ENCODE measurements around the gene ANXA11. TPM values are rescaled to one million over a fixed set of nuclear protein-coding genes. Genes with fewer than 3 reads are reported as not detected.
A peak's percentile ranks its signal among the peaks of the same experiment; 100 is the strongest.
"Not testable (repeated sequence)": the region's sequence is repeated elsewhere in the genome, so short reads cannot be mapped to it uniquely, and the experiment has no call there.

The ANXA11 gene
- polyA plus RNA-seq, 2 donors, result 155 to 287 TPM

GRCh38 chr10:80154978-80155695, 50.2 kb downstream of the ANXA11 start:
- Histone ChIP-seq H3K9me3 (ENCODE audit: control insufficient read depth in 2 of 2, insufficient read depth in 1 of 2, low read depth in 1 of 2, low read length in 1 of 2) (no peaks in the 10 kb centered on the region), H3K4me3 (ENCODE audit: low read depth in 1 of 2, low read length in 2 of 2) (no peak overlapping the region), H3K36me3 (ENCODE audit: control insufficient read depth in 2 of 2, insufficient read depth in 2 of 2, low read length in 1 of 2) (peaks cover 20 to 54% of the 10 kb centered on the region in 2 donors), H3K4me1 (ENCODE audit: control insufficient read depth in 2 of 2, insufficient read depth in 2 of 2, low read length in 1 of 2) (peaks cover 2 to 30% of the 10 kb centered on the region in 2 donors), H3K27ac (ENCODE audit: low read depth in 2 of 2, low read length in 1 of 2) (peak overlapping the region; percentile 71 to 89), H3K27me3 (ENCODE audit: control insufficient read depth in 1 of 2, insufficient read depth in 2 of 2, low read length in 2 of 2) (no peaks in the 10 kb centered on the region)
- 39 to 55% methylated on average over 10 of the region's 10 CpGs for WGBS, 2 donors

- H3K27me3 ChIP-seq (ENCODE audit: control insufficient read depth in 1 of 2, insufficient read depth in 2 of 2, low read length in 2 of 2), result no peaks in the 10 kb centered on the region
- H3K9me3 ChIP-seq (ENCODE audit: control insufficient read depth in 2 of 2, insufficient read depth in 1 of 2, low read depth in 1 of 2, low read length in 1 of 2), result no peaks in the 10 kb centered on the region
- 56 to 81% methylated on average over 5 of the region's 5 CpGs for WGBS, 2 donors
- H3K36me3 ChIP-seq (ENCODE audit: control insufficient read depth in 2 of 2, insufficient read depth in 2 of 2, low read length in 1 of 2), result peaks cover 20 to 51% of the 10 kb centered on the region in 2 donors
- peak overlapping the region; percentile 71 to 85 for H3K27ac ChIP-seq (ENCODE audit: low read depth in 2 of 2, low read length in 1 of 2)
- H3K4me1 ChIP-seq (ENCODE audit: control insufficient read depth in 2 of 2, insufficient read depth in 2 of 2, low read length in 1 of 2), result peaks cover 2 to 27% of the 10 kb centered on the region in 2 donors
- H3K4me3 ChIP-seq (ENCODE audit: low read depth in 1 of 2, low read length in 2 of 2), result no peak overlapping the region
These were observed 50.7 kb downstream of the ANXA11 start for GRCh38 chr10:80154626-80154977.

DNA sequence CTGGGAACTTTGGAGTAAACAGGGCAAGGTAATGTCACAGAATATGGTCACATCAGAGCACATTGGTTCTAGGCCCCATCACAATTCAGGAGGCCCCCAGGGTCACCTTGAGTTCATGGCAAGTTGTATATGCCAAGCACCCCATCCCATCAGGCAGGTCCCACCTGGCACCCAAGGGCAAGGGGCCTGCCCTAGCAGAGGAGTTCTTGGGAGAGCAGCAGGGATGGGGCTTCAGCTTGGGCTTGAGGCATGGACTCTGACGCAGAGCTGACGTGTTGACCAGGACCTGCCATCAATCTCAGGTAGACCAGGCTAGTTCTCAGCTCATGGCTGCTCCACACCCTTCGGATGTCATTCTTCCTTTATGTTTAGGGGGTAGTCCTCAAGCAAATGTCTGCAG, 51.9 kb downstream of the ANXA11 start:
- WGBS, 2 donors, result 82 to 98% methylated on average over 3 of the region's 3 CpGs
- H3K4me3 ChIP-seq (ENCODE audit: low read depth in 1 of 2, low read length in 2 of 2), result no peak overlapping the region
- H3K4me1 ChIP-seq (ENCODE audit: control insufficient read depth in 2 of 2, insufficient read depth in 2 of 2, low read length in 1 of 2), result peaks cover 2 to 20% of the 10 kb centered on the region in 2 donors
- H3K36me3 ChIP-seq (ENCODE audit: control insufficient read depth in 2 of 2, insufficient read depth in 2 of 2, low read length in 1 of 2), result peaks cover 20 to 42% of the 10 kb centered on the region in 2 donors
- no peaks in the 10 kb centered on the region for H3K9me3 ChIP-seq (ENCODE audit: control insufficient read depth in 2 of 2, insufficient read depth in 1 of 2, low read depth in 1 of 2, low read length in 1 of 2)
- no peak overlapping the region for H3K27ac ChIP-seq (ENCODE audit: low read depth in 2 of 2, low read length in 1 of 2)
- no peaks in the 10 kb centered on the region for H3K27me3 ChIP-seq (ENCODE audit: control insufficient read depth in 1 of 2, insufficient read depth in 2 of 2, low read length in 2 of 2)

DNA sequence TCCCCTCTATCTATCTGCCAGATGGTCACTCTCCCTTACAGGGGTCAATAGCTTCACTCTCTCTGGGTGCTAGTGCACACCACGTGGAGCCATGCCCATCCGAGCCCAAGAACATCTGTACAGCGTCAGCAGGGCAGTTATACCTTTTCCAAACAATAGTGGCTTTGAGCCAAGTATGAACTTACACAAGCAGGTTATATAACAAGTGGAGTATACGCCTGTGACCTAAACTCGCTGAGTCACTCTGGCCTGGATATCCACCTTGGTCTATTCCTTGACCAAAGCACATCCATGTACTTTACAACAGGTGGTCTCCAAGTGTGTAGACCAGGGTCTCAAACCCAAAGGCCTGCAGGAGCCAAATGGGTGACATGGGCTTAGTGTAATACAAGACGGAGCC, 52.5 kb downstream of the ANXA11 start:
- Histone ChIP-seq H3K4me3 (ENCODE audit: low read depth in 1 of 2, low read length in 2 of 2) (no peak overlapping the region), H3K9me3 (ENCODE audit: control insufficient read depth in 2 of 2, insufficient read depth in 1 of 2, low read depth in 1 of 2, low read length in 1 of 2) (no peaks in the 10 kb centered on the region), H3K27ac (ENCODE audit: low read depth in 2 of 2, low read length in 1 of 2) (no peak overlapping the region), H3K36me3 (ENCODE audit: control insufficient read depth in 2 of 2, insufficient read depth in 2 of 2, low read length in 1 of 2) (peaks cover 20 to 36% of the 10 kb centered on the region in 2 donors), H3K4me1 (ENCODE audit: control insufficient read depth in 2 of 2, insufficient read depth in 2 of 2, low read length in 1 of 2) (peaks cover 2 to 14% of the 10 kb centered on the region in 2 donors), H3K27me3 (ENCODE audit: control insufficient read depth in 1 of 2, insufficient read depth in 2 of 2, low read length in 2 of 2) (no peaks in the 10 kb centered on the region)
- 77 to 81% methylated on average over 6 of the region's 6 CpGs for WGBS, 2 donors

- Histone ChIP-seq H3K4me1 (ENCODE audit: control insufficient read depth in 2 of 2, insufficient read depth in 2 of 2, low read length in 1 of 2) (peaks cover 2 to 7% of the 10 kb centered on the region in 2 donors), H3K4me3 (ENCODE audit: low read depth in 1 of 2, low read length in 2 of 2) (no peak overlapping the region), H3K27me3 (ENCODE audit: control insufficient read depth in 1 of 2, insufficient read depth in 2 of 2, low read length in 2 of 2) (no peaks in the 10 kb centered on the region), H3K9me3 (ENCODE audit: control insufficient read depth in 2 of 2, insufficient read depth in 1 of 2, low read depth in 1 of 2, low read length in 1 of 2) (no peaks in the 10 kb centered on the region), H3K36me3 (ENCODE audit: control insufficient read depth in 2 of 2, insufficient read depth in 2 of 2, low read length in 1 of 2) (peaks cover 16% of the 10 kb centered on the region in 2 donors), H3K27ac (ENCODE audit: low read depth in 2 of 2, low read length in 1 of 2) (no peak overlapping the region)
- WGBS, 2 donors, result 76 to 87% methylated on average over 2 of the region's 2 CpGs
These were observed 55.2 kb downstream of the ANXA11 start for GRCh38 chr10:80150172-80150571.

DNA sequence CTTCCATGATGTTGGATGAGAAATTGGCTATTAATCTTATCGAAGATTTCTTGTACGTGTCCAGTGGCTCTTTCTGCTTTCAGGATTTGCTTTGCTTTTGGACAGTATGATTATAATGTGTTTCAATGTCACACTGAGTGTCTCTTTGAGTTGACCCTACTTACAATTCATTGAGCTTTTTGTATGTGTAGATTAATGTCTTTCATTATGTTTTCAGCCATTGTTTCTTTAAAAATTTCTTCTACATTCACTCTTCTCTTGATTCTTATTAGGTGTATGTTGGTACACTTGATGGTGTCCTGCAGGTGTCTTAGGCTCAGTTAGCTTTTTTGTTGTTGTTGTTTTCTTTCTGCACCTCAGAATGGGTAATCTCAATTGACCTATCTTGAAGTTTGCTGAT, 56.2 kb downstream of the ANXA11 start:
- Histone ChIP-seq H3K36me3 (ENCODE audit: control insufficient read depth in 2 of 2, insufficient read depth in 2 of 2, low read length in 1 of 2) (peaks cover 9% of the 10 kb centered on the region in 2 donors), H3K4me1 (ENCODE audit: control insufficient read depth in 2 of 2, insufficient read depth in 2 of 2, low read length in 1 of 2) (peaks cover 0 to 7% of the 10 kb centered on the region in 2 donors), H3K4me3 (ENCODE audit: low read depth in 1 of 2, low read length in 2 of 2) (no peak overlapping the region), H3K27me3 (ENCODE audit: control insufficient read depth in 1 of 2, insufficient read depth in 2 of 2, low read length in 2 of 2) (no peaks in the 10 kb centered on the region), H3K27ac (ENCODE audit: low read depth in 2 of 2, low read length in 1 of 2) (no peak overlapping the region), H3K9me3 (ENCODE audit: control insufficient read depth in 2 of 2, insufficient read depth in 1 of 2, low read depth in 1 of 2, low read length in 1 of 2) (no peaks in the 10 kb centered on the region)
- 94 to 98% methylated on average over 2 of the region's 2 CpGs for WGBS, 2 donors

GRCh38 chr10:80148166-80148805, 57.1 kb downstream of the ANXA11 start:
- H3K4me1 ChIP-seq (ENCODE audit: control insufficient read depth in 2 of 2, insufficient read depth in 2 of 2, low read length in 1 of 2), result peaks cover 0 to 10% of the 10 kb centered on the region in 2 donors
- no peaks in the 10 kb centered on the region for H3K9me3 ChIP-seq (ENCODE audit: control insufficient read depth in 2 of 2, insufficient read depth in 1 of 2, low read depth in 1 of 2, low read length in 1 of 2)
- no peak overlapping the region for H3K4me3 ChIP-seq (ENCODE audit: low read depth in 1 of 2, low read length in 2 of 2)
- no peak overlapping the region for H3K27ac ChIP-seq (ENCODE audit: low read depth in 2 of 2, low read length in 1 of 2)
- no peaks in the 10 kb centered on the region for H3K27me3 ChIP-seq (ENCODE audit: control insufficient read depth in 1 of 2, insufficient read depth in 2 of 2, low read length in 2 of 2)
- 69 to 71% methylated on average over 5 of the region's 5 CpGs for WGBS, 2 donors
- H3K36me3 ChIP-seq (ENCODE audit: control insufficient read depth in 2 of 2, insufficient read depth in 2 of 2, low read length in 1 of 2), result peaks cover 5 to 9% of the 10 kb centered on the region in 2 donors

- 65 to 75% methylated on average over 3 of the region's 3 CpGs for WGBS, 2 donors
- Histone ChIP-seq H3K36me3 (ENCODE audit: control insufficient read depth in 2 of 2, insufficient read depth in 2 of 2, low read length in 1 of 2) (peaks cover 0 to 3% of the 10 kb centered on the region in 2 donors), H3K9me3 (ENCODE audit: control insufficient read depth in 2 of 2, insufficient read depth in 1 of 2, low read depth in 1 of 2, low read length in 1 of 2) (no peaks in the 10 kb centered on the region), H3K4me3 (ENCODE audit: low read depth in 1 of 2, low read length in 2 of 2) (no peak overlapping the region), H3K27me3 (ENCODE audit: control insufficient read depth in 1 of 2, insufficient read depth in 2 of 2, low read length in 2 of 2) (no peaks in the 10 kb centered on the region), H3K4me1 (ENCODE audit: control insufficient read depth in 2 of 2, insufficient read depth in 2 of 2, low read length in 1 of 2) (peaks cover 0 to 8% of the 10 kb centered on the region in 2 donors), H3K27ac (ENCODE audit: low read depth in 2 of 2, low read length in 1 of 2) (no peak overlapping the region)
These were observed 58.4 kb downstream of the ANXA11 start for GRCh38 chr10:80146918-80147317.

DNA sequence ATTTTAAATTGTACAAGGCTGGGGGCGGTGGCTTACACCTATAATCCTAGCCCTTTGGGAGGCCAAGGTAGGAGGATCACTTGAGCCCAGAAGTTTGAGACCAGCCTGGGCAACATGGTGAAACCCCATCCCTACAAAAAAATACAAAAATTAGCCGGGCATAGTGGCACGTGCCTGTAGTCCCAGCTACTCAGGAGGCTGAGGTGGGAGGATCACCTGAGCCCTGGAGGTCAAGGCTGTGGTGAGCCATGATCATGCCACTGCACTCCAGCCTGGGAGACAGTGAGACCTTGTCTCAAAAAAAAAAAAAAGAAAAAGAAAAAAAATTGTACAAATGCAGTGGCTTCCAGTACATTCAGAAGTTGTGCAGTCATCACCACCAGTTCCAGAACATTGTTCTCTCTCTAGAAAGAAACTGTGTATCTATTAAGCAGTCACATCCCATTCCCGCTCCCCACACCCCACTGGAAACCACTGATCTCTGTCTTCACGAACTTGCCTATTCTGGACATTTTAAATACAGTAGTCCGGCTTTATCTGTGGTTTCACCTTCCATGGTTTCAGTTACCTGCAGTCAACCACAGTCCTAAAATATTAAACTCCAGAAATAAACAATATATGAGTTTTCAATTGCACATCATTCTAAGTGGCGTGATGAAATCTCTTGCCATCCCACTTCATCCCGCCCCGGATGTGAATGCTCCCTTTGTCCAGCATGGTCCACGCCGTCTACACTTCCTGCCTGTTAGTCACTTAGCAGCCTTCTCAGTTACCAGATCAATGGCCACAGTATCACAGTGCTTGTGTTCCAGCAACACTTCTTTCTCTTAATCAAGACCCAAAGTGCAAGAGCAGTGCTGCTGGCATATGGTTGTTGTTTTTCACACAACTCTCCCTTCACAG, 59.7 kb downstream of the ANXA11 start:
- H3K9me3 ChIP-seq (ENCODE audit: control insufficient read depth in 2 of 2, insufficient read depth in 1 of 2, low read depth in 1 of 2, low read length in 1 of 2); H3K27me3 ChIP-seq (ENCODE audit: control insufficient read depth in 1 of 2, insufficient read depth in 2 of 2, low read length in 2 of 2); H3K4me3 ChIP-seq (ENCODE audit: low read depth in 1 of 2, low read length in 2 of 2); H3K36me3 ChIP-seq (ENCODE audit: control insufficient read depth in 2 of 2, insufficient read depth in 2 of 2, low read length in 1 of 2); H3K4me1 ChIP-seq (ENCODE audit: control insufficient read depth in 2 of 2, insufficient read depth in 2 of 2, low read length in 1 of 2): not testable (repeated sequence)
- 69 to 72% methylated on average over 11 of the region's 11 CpGs for WGBS, 2 donors
- H3K27ac ChIP-seq (ENCODE audit: low read depth in 2 of 2, low read length in 1 of 2), result peak overlapping the region in 1 of 2 donors; percentile 16
